ENCODE data around the gene BMP6. TPM values are rescaled to one million over a fixed set of nuclear protein-coding genes. Genes with fewer than 3 reads are reported as not detected.
"Not testable (repeated sequence)": the region's sequence is repeated elsewhere in the genome, so short reads cannot be mapped to it uniquely, and the experiment has no call there.

Gene BMP6
- total RNA-seq, 2 donors from 2014 or later, result 10.4 to 19.1 TPM

- Histone ChIP-seq H3K4me1 (peaks cover 0 to under 1% of the 10 kb centered on the region in 2 donors), H3K27ac (no peak overlapping the region), H3K9me3 (no peaks in the 10 kb centered on the region), H3K27me3 (no peaks in the 10 kb centered on the region), H3K4me3 (no peak overlapping the region), H3K36me3 (peaks cover 80% of the 10 kb centered on the region)
- no peak for TF ChIP-seq CTCF (IDR thresholded peaks at IDR 0.05)
- DNase-seq (ENCODE audit: low spot score), result no peak
Measured at GRCh38 chr6:7896465-7896987, 170.6 kb downstream of the BMP6 start.

GRCh38 chr6:7897461-7898192 is 171.7 kb downstream of the BMP6 start:
- no peak for TF ChIP-seq CTCF (IDR thresholded peaks at IDR 0.05)
- H3K9me3 ChIP-seq, result no peaks in the 10 kb centered on the region
- H3K36me3 ChIP-seq, result peaks cover 89% of the 10 kb centered on the region
- no peaks in the 10 kb centered on the region for H3K27me3 ChIP-seq
- DNase-seq (ENCODE audit: low spot score), result no peak
- H3K4me3 ChIP-seq, result no peak overlapping the region
- H3K4me1 ChIP-seq, result no peaks in the 10 kb centered on the region
- H3K27ac ChIP-seq, result no peak overlapping the region

- not testable (repeated sequence) for H3K27ac ChIP-seq; H3K9me3 ChIP-seq; DNase-seq (ENCODE audit: low spot score); H3K4me1 ChIP-seq; H3K27me3 ChIP-seq; H3K4me3 ChIP-seq
- peaks cover 90% of the 10 kb centered on the region for H3K36me3 ChIP-seq
Measured at GRCh38 chr6:7898193-7898586, 172.3 kb downstream of the BMP6 start.

GRCh38 chr6:7899101-7899888 is 173.4 kb downstream of the BMP6 start:
- peak in 1 of 2 donors; percentile 26 for TF ChIP-seq CTCF (IDR thresholded peaks at IDR 0.05)
- Histone ChIP-seq H3K4me3 (no peak overlapping the region), H3K4me1 (no peaks in the 10 kb centered on the region), H3K9me3 (no peaks in the 10 kb centered on the region), H3K27ac (no peak overlapping the region), H3K27me3 (no peaks in the 10 kb centered on the region), H3K36me3 (peaks cover 90% of the 10 kb centered on the region)
- no peak for DNase-seq (ENCODE audit: low spot score)

GRCh38 chr6:7899889-7900213 is 174.0 kb downstream of the BMP6 start:
- TF ChIP-seq CTCF (IDR thresholded peaks at IDR 0.05), result no peak
- H3K9me3 ChIP-seq, result no peaks in the 10 kb centered on the region
- no peaks in the 10 kb centered on the region for H3K27me3 ChIP-seq
- no peak overlapping the region for H3K4me3 ChIP-seq
- peaks cover 0 to 6% of the 10 kb centered on the region in 2 donors for H3K4me1 ChIP-seq
- peaks cover 89% of the 10 kb centered on the region for H3K36me3 ChIP-seq
- DNase-seq (ENCODE audit: low spot score), result no peak
- no peak overlapping the region for H3K27ac ChIP-seq

- Histone ChIP-seq H3K4me1 (peaks cover 0 to 12% of the 10 kb centered on the region in 2 donors), H3K27me3 (no peaks in the 10 kb centered on the region), H3K4me3 (no peak overlapping the region), H3K27ac (no peak overlapping the region), H3K9me3 (no peaks in the 10 kb centered on the region), H3K36me3 (peaks cover 81% of the 10 kb centered on the region)
- TF ChIP-seq CTCF (IDR thresholded peaks at IDR 0.05), result no peak
- no peak for DNase-seq (ENCODE audit: low spot score)
Measured at GRCh38 chr6:7900621-7901020, 174.7 kb downstream of the BMP6 start.
